ENCODE results near the gene USP21.
A peak's percentile ranks its signal among the peaks of the same experiment; 100 is the strongest.

USP21 gene

DNA sequence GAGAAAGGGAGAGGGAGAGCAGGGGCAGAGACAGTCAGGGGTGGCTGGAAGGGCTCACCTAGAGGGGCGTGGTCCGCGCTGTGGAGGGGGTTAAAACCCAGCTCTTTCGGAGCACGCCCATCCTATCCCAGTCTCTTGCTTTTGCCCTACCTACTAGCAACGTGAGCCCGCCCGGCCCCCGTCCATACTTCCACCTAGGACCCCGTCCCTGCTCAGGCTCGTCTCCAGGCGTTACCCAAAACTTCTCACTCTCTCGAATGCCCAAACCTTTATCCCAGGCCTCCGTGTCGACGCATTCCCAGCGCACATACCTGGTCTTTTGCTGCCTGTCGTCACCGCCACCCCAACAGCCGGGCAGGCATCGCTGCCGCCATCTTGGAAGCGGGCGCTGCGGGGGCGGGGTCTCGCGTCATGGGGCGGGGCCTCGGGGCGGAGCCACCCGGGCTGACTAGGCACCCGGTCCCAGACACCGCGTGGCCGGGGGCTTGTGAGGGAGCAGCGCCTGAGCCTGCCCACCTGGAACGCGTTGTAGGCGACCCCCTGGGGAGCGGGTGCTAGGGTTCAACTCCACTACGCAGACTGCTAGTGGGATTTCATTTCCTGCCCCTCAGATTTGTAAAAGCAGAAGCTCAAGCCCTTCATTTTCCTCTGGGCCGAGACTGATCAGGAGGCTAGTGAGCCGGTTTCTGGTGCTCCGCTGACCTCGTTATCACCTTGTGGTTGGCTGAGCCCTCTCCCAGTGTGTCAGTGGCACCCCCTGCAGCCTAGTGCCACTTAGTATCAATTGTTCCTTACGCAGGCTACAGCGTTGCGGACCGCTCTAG lies 18.0 kb downstream of the USP21 start, which contains the start of gene B4GALT3:
Gene B4GALT3, minus strand, starts transcription at position 396 of the 824 bp plus-strand sequence. CDS start 1,447 bp downstream, outside the sequence.
- ATAC-seq (replicated peaks; ENCODE audit: extremely low read depth, poor library complexity, severe bottlenecking) (peak; percentile 84), DNase-seq (ENCODE audit: low spot score in 2 of 2) (peak; percentile 88 to 95)
- Mint-ChIP-seq H3K27me3 (no peaks in the 10 kb centered on the region), H3K9me3 (no peaks in the 10 kb centered on the region), H3K36me3 (ENCODE audit: insufficient read depth) (peaks cover 42% of the 10 kb centered on the region), H3K27ac (ENCODE audit: low read depth) (peak within 1 kb of the TSS; percentile 97), H3K4me1 (peaks cover 82% of the 10 kb centered on the region), H3K4me3 (peak within 1 kb of the TSS; percentile 97)

DNA sequence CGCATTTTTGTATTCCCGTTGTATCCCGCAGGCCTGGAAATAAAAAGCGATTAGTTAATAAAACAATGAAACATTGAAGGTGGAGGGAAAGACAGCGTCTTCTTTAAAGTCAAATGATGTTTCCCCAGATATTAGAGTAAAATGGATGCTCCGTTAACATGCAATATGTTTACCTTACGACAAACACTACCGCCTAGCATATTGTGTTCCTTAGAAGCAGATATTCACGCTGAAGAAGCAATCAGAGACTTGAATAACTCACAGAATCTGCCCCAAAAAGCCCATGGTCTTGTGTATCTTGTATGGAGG lies 18.6 kb downstream of the USP21 start:
- ATAC-seq (replicated peaks; ENCODE audit: extremely low read depth, poor library complexity, severe bottlenecking) (no peak), DNase-seq (ENCODE audit: low spot score in 2 of 2) (no peak)
- Mint-ChIP-seq H3K4me1 (peaks cover 80% of the 10 kb centered on the region), H3K4me3 (peak overlapping the region; percentile 97), H3K27me3 (no peaks in the 10 kb centered on the region), H3K27ac (ENCODE audit: low read depth) (peak overlapping the region; percentile 97), H3K36me3 (ENCODE audit: insufficient read depth) (peaks cover 37% of the 10 kb centered on the region), H3K9me3 (no peaks in the 10 kb centered on the region)

DNA sequence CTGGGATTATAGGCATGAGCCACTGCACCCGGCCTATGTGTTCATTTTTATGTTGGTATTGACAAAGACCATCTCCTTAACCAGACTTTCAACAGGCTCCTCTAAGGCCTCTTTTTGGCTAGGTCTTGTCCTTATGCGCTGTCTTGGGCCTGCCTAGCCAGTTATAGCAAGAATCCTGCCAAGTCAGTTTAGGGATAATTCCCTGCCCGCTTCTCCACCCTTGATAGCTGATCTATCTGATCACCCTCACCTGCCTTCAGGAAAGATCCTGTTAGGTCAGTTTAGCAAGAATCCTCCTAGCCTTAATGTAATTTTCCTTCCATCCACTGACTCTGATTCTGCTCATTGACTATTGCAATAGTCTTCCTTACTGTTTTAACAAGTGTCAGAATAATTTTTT lies 20.4 kb downstream of the USP21 start:
- H3K27ac Mint-ChIP-seq (ENCODE audit: low read depth), result peak overlapping the region; percentile 95
- H3K9me3 Mint-ChIP-seq, result no peaks in the 10 kb centered on the region

DNA sequence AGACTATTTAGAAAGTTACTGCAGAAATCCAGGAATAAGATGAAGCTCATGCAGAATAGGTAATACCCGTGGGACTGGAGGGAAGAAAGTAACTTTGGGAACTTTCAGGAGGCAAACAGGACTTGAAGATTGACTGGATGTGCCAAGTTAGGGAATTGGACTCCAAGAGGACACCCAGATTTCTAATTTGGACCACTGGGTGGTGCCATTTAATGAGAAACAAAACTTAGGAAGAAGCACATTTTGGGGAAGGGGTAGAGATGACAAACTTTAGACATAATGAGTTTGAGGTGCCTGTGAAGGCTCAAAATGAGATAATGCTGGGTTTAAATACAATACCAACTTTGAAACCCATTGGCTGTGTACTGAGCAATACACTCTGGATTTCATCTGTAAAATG lies 21.3 kb downstream of the USP21 start:
- DNase-seq (ENCODE audit: low spot score in 2 of 2) (no peak), ATAC-seq (replicated peaks; ENCODE audit: extremely low read depth, poor library complexity, severe bottlenecking) (no peak)
- Mint-ChIP-seq H3K4me1 (peaks cover 81% of the 10 kb centered on the region), H3K27ac (ENCODE audit: low read depth) (peak overlapping the region; percentile 95), H3K9me3 (no peaks in the 10 kb centered on the region), H3K27me3 (no peaks in the 10 kb centered on the region), H3K4me3 (peak overlapping the region; percentile 58), H3K36me3 (ENCODE audit: insufficient read depth) (peaks cover 26% of the 10 kb centered on the region)

More for the DNA sequence above, 20.4 kb downstream of the USP21 start:
- Mint-ChIP-seq H3K4me3 (no peak overlapping the region), H3K4me1 (peaks cover 82% of the 10 kb centered on the region), H3K27me3 (no peaks in the 10 kb centered on the region), H3K36me3 (ENCODE audit: insufficient read depth) (peaks cover 25% of the 10 kb centered on the region)
- DNase-seq (ENCODE audit: low spot score in 2 of 2) (no peak), ATAC-seq (replicated peaks; ENCODE audit: extremely low read depth, poor library complexity, severe bottlenecking) (no peak)

DNA sequence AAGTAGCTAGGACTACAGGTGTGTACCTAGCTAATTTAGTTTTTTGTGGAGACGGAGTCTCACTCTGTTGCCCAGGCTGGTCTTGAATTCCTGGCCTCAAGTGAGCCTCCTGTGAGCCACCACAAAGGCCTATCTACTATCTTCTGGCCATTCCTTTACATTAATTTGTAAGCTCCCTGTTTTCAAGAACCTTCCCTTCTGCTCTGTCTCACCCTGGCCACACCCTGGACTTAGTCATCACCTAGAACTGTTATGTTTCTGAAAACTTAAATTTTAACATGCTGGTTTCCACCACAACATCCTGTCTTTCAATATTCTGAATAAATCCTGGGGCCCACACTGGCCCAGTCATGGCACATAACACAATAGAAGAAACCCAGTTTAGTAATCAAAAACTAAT lies 22.9 kb downstream of the USP21 start:
- peak overlapping the region; percentile 95 for H3K27ac Mint-ChIP-seq (ENCODE audit: low read depth)
- peaks cover 20% of the 10 kb centered on the region for H3K36me3 Mint-ChIP-seq (ENCODE audit: insufficient read depth)
- peak overlapping the region; percentile 86 for H3K4me3 Mint-ChIP-seq
- no peaks in the 10 kb centered on the region for H3K9me3 Mint-ChIP-seq
- peaks cover 81% of the 10 kb centered on the region for H3K4me1 Mint-ChIP-seq
- no peaks in the 10 kb centered on the region for H3K27me3 Mint-ChIP-seq
- ATAC-seq (replicated peaks; ENCODE audit: extremely low read depth, poor library complexity, severe bottlenecking) (peak; percentile 56), DNase-seq (ENCODE audit: low spot score in 2 of 2) (peak in 1 of 2 donors; percentile 43)

DNA sequence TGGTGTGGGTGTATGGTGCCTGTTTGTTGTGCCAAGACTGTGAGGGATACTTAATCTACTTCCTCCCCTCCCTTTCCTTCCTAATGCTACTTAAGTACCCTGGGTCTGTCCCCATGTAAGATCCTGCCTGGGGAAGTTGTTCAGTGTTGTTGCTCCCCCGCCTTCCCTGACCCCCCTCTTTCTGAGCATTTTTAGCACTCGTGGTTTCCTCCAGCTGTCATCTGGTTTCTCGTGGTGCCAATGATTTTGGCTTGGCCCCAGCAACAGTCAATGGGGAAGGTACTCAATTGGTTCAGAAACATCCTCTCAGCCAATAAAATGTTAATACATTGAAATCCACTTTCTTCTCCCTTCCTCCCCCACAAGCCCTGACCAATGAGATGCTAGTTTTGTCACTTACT lies 26.0 kb downstream of the USP21 start:
- peak overlapping the region; percentile 69 for H3K27ac Mint-ChIP-seq (ENCODE audit: low read depth)
- ATAC-seq (replicated peaks; ENCODE audit: extremely low read depth, poor library complexity, severe bottlenecking) (peak; percentile 83), DNase-seq (ENCODE audit: low spot score in 2 of 2) (peak; percentile 47 to 77)
- H3K4me3 Mint-ChIP-seq, result peak overlapping the region; percentile 86
- H3K36me3 Mint-ChIP-seq (ENCODE audit: insufficient read depth), result peaks cover 10% of the 10 kb centered on the region
- H3K9me3 Mint-ChIP-seq, result no peaks in the 10 kb centered on the region
- H3K27me3 Mint-ChIP-seq, result no peaks in the 10 kb centered on the region
- H3K4me1 Mint-ChIP-seq, result peaks cover 83% of the 10 kb centered on the region

DNA sequence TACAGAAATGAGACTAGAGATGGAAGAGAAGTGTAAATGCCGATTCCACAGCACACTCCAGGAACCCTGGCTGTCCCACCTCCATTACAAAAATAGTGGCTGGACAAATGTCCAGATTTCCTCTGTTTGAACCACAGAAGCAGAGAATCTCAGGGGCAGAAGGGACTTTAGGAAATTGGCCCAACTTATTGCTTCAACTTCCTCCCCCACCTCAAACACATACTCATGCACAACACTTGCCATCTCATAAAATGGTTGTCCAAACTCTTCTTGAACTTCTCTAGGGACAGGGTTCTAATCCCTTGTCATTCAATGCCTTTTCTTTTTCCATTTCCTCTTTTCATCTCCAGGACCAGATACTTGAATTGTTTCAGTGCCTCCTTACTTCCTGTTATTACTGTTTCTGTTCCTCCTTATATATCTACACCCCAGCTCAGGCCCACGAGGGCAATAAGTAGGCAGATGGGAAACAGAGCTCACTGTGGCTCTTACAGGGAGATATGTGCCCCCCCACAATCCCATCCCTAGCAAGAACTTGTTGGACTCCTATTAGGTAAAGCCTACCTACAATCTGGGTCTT lies 26.5 kb downstream of the USP21 start:
- no peaks in the 10 kb centered on the region for H3K9me3 Mint-ChIP-seq
- H3K4me3 Mint-ChIP-seq, result peak overlapping the region; percentile 86
- DNase-seq (ENCODE audit: low spot score in 2 of 2), result no peak
- H3K36me3 Mint-ChIP-seq (ENCODE audit: insufficient read depth), result peaks cover 11% of the 10 kb centered on the region
- no peaks in the 10 kb centered on the region for H3K27me3 Mint-ChIP-seq
- ATAC-seq (replicated peaks; ENCODE audit: extremely low read depth, poor library complexity, severe bottlenecking), result peak; percentile 5
- peaks cover 78% of the 10 kb centered on the region for H3K4me1 Mint-ChIP-seq
- H3K27ac Mint-ChIP-seq (ENCODE audit: low read depth), result peak overlapping the region; percentile 69

DNA sequence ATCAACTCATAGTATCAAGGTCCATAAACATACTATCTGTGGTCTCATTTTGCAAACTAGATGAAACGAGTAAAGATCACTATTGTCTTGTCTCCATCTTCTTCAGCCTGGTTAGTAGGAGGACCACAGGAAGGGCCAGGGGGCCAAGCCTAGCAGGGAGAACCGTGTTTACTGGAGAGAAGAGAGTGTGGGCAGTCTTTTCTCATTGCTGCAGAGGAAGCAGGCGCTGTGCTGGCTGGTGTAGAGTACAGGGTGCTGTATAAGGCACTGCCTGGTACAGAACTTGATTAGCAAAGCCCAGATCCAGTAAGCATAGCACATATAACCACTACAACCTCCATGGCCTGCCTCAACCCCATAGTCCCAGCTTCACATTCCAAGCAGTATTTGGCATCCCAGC lies 28.0 kb downstream of the USP21 start:
- DNase-seq (ENCODE audit: low spot score in 2 of 2) (no peak), ATAC-seq (replicated peaks; ENCODE audit: extremely low read depth, poor library complexity, severe bottlenecking) (no peak)
- Mint-ChIP-seq H3K27ac (ENCODE audit: low read depth) (peak overlapping the region; percentile 69), H3K9me3 (no peaks in the 10 kb centered on the region), H3K4me1 (peaks cover 71% of the 10 kb centered on the region), H3K36me3 (ENCODE audit: insufficient read depth) (peaks cover 11% of the 10 kb centered on the region), H3K27me3 (no peaks in the 10 kb centered on the region), H3K4me3 (peak overlapping the region; percentile 19)

DNA sequence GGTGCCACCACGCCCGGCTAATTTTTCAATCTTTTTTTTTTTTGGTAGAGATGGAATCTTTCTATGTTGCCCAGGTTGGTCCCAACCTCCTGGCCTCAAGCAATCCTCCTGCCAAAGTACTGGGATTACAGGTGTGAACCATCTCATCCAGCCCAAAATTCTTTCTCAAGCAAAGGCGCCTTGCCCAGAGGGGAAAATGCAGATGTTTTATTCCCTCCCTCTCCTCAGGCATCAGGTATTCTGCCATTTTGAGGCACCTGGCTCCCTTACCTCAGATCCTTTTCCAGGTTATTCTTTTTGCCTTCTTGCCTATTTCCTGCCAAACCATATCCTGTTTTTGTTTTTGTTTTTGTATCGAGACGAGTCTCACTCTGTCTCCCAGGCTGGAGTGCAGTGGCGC lies 29.1 kb downstream of the USP21 start:
- ATAC-seq (replicated peaks; ENCODE audit: extremely low read depth, poor library complexity, severe bottlenecking) (no peak), DNase-seq (ENCODE audit: low spot score in 2 of 2) (no peak)
- no peak overlapping the region for H3K4me3 Mint-ChIP-seq
- H3K36me3 Mint-ChIP-seq (ENCODE audit: insufficient read depth), result peaks cover 9% of the 10 kb centered on the region
- H3K4me1 Mint-ChIP-seq, result peaks cover 70% of the 10 kb centered on the region
- no peaks in the 10 kb centered on the region for H3K9me3 Mint-ChIP-seq
- peak overlapping the region; percentile 59 for H3K27ac Mint-ChIP-seq (ENCODE audit: low read depth)
- no peaks in the 10 kb centered on the region for H3K27me3 Mint-ChIP-seq

DNA sequence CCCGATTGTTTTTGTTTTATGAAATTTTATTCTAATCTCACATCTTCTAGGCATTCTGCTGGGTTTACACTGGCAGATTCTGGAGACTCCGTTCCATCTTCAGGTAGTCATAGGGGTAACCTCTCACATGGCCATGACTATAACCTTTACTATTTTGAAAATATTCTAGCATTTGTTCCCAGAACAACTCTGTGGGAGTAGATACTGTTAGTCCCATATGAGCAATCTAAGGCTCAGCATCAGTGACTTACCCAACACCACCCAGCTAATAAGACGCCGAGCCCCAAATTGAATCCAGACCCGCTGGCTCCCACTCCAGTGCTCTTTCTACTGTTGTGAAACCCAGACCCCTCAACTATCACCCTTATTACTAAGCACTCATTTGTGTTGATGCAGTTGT lies 29.7 kb downstream of the USP21 start:
- DNase-seq (ENCODE audit: low spot score in 2 of 2), result no peak
- H3K4me3 Mint-ChIP-seq, result no peak overlapping the region
- peaks cover 64% of the 10 kb centered on the region for H3K4me1 Mint-ChIP-seq
- H3K27ac Mint-ChIP-seq (ENCODE audit: low read depth), result peak overlapping the region; percentile 59
- no peaks in the 10 kb centered on the region for H3K9me3 Mint-ChIP-seq
- peaks cover 9% of the 10 kb centered on the region for H3K36me3 Mint-ChIP-seq (ENCODE audit: insufficient read depth)
- ATAC-seq (replicated peaks; ENCODE audit: extremely low read depth, poor library complexity, severe bottlenecking), result no peak
- no peaks in the 10 kb centered on the region for H3K27me3 Mint-ChIP-seq

DNA sequence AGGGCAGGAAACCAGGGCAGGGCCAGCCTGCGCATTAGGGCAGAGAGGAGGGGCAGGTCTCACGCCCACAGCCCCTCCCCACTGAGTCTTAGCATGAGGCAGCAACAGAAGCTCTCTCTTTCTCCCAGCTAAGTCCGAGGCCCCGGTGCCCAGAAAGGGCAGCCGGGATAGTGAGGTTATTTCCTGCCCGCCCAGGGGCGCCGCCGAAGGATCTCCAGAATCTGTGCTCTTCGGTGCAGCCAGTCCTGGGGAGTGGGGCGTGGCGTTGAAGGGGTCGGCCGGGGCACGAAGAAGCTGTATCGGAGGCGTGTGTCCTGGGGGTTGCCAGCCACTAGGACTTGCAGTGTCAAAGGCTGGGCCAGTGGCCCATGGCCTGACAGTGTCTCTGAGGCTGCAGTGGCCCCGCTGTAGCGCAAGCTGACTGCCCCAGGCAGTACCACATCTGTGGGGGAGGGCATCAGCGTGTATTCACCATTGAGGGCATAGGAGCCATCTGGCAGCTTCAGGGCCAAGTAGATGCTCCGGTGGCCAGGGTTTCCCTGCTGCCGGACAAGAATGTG lies 31.7 kb downstream of the USP21 start:
- Mint-ChIP-seq H3K27me3 (no peaks in the 10 kb centered on the region), H3K4me1 (peaks cover 61% of the 10 kb centered on the region), H3K27ac (ENCODE audit: low read depth) (no peak overlapping the region), H3K36me3 (ENCODE audit: insufficient read depth) (peaks cover 3% of the 10 kb centered on the region), H3K4me3 (no peak overlapping the region), H3K9me3 (no peaks in the 10 kb centered on the region)
- DNase-seq (ENCODE audit: low spot score in 2 of 2) (no peak), ATAC-seq (replicated peaks; ENCODE audit: extremely low read depth, poor library complexity, severe bottlenecking) (no peak)

DNA sequence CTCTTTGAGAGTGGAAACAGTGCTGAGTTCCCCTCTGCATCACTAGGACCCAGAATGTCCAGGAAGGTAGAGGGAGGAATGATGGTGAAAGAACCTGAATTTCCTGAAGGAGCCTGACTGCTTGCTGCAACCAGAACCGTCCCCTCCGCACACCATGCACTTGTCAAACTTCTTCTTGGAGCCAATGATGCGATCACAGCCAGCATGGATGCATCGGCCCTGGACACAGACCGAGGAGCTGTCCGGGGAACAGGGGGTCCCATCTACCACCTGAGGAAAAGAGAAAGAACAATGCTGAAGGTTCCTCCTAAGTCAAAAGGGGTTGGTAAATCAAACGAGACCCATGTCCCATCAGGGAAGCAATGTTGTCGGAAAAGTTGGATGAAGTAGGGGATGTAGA lies 32.7 kb downstream of the USP21 start:
- Mint-ChIP-seq H3K36me3 (ENCODE audit: insufficient read depth) (peaks cover 4% of the 10 kb centered on the region), H3K4me3 (no peak overlapping the region), H3K27me3 (no peaks in the 10 kb centered on the region), H3K9me3 (no peaks in the 10 kb centered on the region), H3K4me1 (peaks cover 55% of the 10 kb centered on the region), H3K27ac (ENCODE audit: low read depth) (peak overlapping the region; percentile 94)
- DNase-seq (ENCODE audit: low spot score in 2 of 2) (no peak), ATAC-seq (replicated peaks; ENCODE audit: extremely low read depth, poor library complexity, severe bottlenecking) (no peak)
